HK-2 (cell line): ENCODE data around the gene CNOT8.
"Not testable (repeated sequence)": the region's sequence is repeated elsewhere in the genome, so short reads cannot be mapped to it uniquely, and the experiment has no call there.

Experiments used
- DNase-seq: peaks from one replicate; pipeline ENCODE4 v3.0.0-alpha.2; 2018; ENCODE audit not compliant: unreplicated experiment

The CNOT8 gene

DNA sequence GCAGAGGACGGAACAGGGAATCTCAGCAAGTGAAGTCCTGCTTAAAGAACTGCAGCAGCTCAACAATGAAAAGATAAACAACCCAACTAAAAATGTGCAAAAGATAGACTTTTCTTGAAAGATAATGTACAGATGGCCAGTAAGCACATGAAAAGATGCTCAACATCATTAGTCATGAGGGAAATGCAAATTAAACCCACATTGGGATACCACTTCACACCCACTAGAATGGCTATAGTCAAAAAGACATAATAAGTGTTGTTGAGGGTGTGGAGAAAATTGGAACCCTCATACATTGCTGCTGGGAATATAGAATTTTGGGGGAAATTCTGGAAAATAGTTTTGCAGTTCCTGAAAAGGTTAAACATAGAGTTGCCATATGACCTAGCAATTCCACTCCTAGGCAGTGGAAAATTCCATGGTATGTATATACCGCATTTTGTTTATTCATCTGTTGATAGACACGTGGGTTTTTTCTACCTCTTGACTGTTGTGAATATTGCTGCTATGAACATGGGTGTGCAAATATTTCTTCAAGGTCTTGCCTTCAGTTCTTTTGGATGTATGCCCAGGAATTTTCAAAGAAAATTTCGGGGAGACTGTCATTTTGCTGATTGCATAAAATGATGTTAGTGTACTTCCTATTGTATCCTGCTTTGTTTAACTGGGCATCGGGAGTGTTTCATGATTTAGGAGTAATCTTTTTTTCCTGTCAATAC is 7.2 kb downstream of the CNOT8 start:
- DNase-seq, result no peak

DNA sequence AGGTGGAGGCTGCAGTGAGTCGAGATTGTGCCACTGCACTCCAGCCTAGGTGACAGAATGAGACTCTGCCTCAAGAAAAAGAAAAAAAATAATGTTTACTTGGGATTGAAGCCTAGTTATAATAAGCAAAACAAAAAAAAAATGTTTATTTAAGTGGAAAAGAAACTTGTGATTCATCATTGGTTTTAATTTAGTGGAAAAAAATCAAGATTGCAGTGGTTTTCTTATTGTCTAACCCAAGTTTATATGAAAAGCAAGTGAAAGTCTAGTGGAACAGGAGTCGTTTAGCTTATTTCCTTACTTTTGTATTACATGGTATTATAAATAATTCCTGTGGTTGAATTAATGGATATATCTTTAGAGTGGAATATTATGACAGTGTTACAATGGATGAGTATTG is 8.4 kb downstream of the CNOT8 start:
- DNase-seq, result no peak

DNA sequence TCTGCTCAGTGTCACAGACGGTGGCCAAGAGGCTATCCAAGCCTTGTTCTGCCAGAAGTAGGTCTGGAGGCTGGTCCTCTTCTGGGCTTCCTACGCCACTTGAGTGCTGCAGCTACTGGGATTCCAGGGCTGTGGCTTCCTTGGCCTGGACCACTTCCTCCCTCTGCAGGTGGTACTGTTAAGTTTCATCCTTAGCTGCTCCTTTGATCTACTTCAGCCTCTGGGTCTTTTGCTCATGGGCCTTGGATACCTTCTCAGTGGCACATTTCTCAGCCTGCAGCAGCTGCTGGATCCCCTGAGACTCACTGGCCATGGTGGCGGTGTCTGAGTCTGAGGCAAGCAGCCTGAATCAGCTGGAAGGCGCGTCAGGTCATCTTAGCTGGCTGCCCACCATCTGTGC is 10.3 kb downstream of the CNOT8 start:
- no peak for DNase-seq

DNA sequence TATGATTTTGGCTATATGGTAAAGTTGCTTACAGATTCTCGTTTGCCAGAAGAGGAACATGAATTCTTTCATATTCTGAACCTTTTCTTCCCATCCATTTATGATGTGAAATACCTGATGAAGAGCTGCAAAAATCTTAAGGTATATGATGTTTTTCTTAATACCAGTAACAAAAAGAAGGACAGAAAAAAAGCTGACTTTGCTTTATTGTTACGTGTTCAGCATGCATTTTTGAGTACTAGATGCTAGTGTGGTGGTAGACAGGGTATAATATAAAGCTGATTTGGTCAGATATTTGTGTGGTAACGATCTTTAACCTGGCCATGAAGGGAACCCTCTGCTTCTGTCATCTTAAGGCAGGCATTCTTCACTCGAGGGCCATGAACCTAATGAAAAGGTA is 13.3 kb downstream of the CNOT8 start:
- no peak for DNase-seq

DNA sequence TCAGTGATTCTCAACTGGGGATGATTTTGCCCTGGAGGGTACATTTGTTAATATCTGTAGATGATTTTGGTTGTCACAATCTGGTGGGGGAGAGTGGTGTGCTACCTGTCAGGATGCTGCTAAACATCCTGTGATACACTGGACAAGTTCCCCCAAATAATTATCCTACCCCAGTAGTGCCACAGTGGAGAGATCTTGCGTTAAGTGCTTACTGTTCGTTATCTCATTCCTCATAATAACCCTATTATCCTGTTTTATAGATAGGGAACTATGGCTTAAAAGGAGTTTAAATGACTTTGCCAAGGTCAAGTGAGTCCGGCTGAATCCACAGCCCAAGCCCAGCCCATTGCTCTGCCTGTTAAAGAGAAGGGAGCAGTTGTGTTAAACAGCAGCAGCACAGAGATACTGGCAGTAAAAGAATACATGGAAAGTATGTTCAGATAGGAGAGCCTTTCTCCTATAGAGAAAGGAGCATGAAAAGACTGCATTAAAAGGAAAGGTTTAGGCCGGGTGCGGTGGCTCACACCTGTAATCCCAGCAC is 15.4 kb downstream of the CNOT8 start:
- DNase-seq, result no peak

DNA sequence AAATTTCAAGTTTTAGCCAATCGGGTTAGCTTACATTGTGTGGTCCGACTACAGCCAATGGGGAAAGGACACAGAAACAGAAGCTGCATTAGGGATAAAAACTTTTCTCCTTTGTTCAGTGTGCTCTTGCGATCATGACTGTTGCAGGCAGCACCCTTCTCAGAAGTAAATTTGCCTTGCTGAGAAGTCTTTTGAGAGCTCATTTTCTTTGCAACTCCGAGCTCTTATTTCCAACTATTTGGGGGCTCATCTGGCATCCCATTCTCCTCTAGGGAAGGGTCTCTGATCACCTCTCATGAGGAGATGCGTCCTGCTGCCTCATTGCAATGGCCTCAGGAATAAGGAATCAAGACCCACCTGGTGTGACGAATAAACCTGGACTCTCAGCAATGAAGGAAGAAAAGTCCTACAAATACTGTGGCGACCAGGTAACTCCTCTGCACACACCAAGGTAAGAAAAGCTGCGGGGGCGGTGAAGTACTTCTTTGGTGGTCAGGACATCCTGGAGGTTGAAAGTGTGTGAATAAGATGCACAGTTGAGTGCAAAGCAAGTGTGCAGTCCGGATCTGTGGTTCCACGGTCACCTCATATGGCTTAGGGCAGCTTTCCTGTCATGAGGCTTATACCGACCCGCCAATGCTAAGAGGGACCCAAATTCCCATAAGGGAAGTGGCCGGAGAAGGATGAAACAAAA is 20.4 kb downstream of the CNOT8 start:
- no peak for DNase-seq

DNA sequence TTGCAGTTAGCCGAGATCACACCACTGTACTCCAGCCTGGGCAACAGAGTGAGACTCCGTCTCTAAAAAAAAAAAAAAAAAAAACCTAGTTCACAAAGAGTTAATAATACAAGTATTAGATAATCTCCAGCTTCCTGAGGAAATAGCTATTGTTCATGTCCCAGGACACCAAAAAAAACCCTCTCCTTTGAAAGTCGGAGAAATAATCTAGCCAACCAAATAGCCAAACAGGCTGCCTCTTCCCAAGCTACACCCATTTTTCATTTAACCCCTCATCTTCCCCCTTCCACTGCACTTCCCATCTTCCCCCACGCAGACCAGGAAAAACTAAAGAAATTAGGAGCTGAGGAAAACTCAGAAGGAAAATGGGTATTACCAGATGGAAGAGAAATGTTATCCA is 23.6 kb downstream of the CNOT8 start:
- no peak for DNase-seq

DNA sequence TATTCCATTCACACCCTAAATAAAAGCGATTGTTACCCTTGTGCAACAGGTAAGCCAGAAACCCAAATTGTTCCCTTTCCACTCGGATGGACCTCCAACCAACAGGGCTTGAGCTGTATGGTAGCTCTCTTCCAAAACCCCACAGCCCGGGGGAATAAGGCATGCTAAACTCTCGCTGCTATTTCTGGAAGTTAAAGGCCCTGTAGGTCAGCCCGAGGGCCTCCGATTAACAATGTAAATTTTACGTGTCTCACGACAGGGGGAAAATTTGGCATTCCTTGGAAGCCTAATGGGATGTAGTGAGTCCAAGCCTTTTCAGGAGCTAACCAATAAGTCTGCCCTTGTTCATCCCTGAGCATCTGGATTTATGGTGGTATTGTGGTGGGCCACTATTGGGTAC is 26.0 kb downstream of the CNOT8 start:
- no peak for DNase-seq

DNA sequence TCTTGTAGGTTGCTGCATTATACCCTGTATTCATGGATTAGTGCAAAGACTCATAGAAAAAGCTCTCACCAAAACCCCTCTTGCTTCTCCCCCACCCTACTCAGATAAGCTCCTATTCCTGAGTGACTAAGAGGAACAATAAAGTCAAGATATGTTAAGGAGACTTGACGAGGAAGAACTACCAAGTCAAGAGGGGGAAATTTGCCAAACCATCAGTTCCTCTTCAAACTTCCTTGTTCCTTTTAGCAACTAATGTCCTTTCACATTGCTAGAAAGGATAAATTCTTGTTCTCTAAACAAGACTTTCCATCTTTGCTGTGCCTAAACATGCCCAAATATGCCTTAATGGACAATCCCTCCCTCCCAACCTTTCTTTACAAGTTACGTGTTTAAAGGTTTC is 27.0 kb downstream of the CNOT8 start:
- DNase-seq, result no peak

DNA sequence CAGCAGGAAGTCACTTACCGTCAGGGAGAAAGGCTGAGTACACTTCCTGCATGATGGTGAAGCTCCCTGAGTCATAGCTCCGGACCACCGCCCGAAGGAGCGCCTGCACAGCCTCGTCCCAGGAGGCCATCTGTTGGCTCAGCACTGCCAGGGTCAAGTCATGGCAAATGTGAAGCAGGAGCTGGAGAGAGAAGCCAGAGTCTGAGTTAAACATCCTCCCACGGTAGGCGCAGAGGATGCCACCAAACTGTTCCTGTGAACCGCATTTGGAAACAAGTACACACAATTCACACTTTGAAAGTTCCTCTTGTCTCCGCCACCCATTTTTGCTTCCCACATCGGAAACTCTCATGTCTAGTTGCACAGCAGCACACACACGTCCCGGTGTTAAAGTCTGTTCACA is 33.9 kb downstream of the CNOT8 start:
- no peak for DNase-seq

DNA sequence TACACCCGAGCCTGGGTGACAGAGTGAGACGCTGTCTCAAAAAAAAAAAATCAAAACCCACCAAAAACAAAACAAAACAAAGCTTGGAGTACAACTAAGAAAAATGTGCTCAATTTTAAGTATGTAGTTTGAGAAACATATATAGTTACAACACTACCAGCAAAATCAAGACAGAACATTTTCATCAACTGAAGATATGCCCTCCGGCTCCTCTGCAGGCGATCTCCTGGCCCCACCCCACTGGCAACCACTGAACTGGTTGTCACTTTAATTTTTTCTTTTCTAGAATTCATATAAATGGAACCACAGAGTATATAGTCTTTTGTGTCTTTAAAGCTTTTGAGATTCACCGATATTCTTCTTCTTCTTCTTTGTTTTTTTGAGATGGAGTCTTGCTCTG is 35.0 kb downstream of the CNOT8 start:
- DNase-seq, result no peak

DNA sequence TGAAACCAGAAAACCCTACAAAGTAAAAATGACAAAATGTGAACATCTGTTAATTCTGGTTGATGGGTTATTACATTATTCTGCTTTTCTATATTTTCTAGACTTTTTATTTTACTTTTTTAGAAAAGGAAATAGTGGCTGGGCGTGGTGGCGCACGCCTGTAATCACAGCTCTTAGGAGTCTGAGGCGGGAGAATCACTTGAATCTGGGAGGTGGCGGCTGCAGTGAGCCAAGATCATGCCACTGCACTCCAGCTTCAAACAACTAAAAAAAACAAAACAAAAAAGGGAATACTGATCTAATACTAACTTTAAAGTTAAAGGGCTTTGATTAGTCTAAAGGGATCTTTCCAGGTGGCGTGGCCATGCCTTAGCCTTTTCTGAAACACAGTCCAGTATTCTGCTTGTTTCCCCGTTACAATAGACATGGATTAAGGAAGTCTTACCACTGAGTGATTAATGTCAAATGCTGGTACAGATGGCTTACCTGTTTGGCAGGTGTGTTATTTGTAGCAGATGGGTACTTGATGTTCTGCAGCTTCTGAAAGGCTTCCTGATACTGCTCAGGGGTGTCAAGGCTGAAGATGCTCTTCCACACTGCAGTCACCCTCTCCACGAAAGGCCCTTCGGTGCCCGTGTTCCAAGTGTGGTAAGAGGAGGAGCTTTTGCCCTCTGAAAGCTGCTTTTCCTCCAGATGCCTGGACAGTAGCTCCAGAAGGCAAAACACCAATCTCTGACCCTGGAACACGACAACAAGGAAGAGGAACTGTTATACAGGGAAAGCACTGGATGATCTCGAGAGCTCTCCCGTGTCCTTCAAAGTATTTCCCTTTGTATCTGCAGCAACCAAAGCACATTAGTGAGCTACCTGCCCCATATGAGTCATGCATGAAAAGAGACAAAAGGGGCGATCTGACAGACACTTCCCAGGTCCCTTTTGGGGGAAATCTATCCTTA is 37.5 kb downstream of the CNOT8 start:
- no peak for DNase-seq

DNA sequence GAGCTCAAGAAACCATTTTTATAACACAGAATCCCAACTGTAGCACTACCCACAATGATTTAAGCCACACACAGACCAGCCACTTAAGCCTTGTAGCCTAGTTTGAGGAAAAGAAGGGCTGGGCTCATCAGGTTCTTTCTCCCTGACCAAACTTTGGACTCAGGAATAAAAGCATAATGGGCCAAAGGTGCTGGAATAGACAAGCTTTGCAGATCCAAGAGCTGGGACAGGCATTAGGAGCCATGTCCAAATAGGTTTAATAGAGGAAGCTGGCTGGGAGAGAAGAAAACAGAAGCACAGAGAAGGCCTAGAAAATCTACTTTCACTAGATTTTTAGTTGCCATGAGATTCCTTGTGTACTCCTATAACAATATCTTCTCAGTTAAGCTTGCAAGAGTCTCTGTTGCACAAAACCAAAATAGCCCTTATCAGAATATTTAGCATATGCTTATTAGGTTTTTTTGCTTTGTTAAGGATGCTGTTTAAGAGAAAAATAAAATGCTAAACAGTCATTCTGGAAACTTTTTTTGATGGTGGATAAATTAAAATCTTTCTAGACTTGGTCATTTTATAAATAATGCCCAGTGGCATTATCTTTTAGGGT is 38.2 kb downstream of the CNOT8 start:
- no peak for DNase-seq

DNA sequence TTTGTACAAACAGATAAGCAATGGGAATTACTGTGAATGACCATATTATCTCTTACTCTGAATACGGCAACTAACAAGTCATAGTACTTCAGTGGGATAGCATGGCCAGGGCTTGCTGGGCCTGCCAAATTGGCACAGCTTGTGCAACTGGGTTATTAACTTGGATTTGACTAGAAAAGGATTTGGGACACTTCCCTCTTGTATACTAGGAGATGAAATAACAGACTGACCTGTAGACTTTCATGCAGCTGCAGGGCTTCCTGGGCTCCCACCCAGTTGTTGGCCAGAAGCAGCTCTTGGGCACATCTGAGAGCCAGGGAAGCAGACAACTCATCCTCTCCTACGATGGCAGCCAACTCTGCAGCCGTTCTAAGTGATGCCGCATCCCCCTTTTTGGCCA is 39.8 kb downstream of the CNOT8 start:
- DNase-seq, result no peak

DNA sequence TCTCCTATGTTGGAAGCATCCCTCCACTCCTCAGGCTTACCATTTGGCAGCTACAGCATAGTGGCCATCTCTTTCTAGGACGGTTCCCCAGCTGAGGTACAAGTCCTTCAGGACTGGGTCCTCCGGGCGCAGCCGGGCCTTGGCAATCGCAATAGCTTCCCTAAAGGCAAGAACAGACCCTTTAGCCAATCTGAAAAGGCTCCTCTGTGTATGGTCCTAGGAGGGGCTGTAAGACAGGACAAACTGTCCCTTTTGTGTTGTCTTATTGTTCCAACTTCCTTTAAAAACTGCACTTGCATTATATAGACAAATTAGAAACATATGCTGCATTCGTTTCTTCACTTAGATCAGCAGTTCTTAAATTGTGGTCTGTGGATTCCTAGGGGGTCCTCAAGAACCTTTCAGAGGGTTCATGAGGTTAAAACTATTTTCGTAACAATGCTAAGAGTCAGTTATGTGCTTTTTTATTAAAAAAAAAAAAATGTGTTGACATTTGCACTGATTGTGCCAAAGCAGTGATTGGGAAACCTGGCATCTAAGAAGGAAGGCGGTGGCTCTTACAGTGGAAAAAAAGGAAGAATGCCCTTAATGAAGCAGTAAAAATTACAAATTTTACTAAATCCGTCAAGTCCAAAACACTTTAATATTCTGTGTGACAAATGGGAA is 40.9 kb downstream of the CNOT8 start:
- no peak for DNase-seq

DNA sequence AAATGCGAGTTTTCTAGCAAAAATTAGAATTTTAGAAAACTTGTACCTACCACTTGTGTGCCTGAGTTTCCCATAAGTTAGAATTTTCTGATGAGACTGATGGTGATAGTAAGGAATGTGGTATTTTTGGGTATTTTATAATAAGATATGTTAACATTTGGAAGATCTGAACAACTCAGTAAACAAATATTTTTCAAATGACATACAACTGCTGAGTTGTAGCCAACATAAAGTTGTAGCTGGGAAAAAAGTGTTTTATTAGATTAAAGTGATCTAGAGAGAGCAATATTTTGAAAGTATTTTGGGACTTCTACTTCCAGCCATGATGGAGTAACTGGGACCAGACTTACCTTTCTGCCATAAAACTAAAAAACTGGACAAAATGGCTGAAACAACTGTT is 41.6 kb downstream of the CNOT8 start:
- no peak for DNase-seq

DNA sequence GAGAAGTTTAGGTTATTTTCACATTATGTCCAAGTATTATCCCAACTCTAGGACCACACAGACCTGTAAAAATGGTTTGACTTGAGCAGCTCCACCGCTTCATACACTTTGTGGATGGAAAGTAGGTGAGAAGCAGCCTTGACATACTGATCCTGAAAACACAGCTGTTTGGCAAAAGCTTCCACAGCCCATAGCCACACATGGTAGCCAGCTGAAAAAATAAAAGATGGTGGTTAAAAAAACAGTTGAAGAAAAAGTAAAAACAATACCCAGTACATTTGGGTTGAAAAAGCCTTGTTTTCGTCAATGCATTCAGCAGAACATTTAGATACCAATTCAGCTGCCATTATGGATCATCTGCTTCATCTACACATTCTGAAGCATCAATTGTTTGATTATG is 42.8 kb downstream of the CNOT8 start:
- no peak for DNase-seq

DNA sequence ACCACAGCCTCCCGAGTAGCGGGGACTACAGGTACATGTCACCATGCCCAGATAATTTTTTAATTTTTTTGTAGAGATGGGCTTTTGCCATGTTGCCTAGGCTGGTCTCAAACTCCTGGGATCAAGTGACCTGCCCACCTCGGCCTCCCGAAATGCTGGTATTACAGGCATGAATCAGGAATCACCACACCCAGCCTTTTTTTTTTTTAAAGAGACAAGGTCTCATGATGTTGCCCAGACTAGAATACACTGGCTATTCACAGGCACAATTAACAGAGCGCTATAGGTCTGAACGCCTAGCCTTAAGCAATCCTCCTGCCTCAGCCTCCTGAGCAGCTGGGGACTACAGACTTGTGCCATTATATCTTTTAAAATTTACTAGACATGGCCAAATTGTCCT is 43.5 kb downstream of the CNOT8 start:
- DNase-seq, result no peak

DNA sequence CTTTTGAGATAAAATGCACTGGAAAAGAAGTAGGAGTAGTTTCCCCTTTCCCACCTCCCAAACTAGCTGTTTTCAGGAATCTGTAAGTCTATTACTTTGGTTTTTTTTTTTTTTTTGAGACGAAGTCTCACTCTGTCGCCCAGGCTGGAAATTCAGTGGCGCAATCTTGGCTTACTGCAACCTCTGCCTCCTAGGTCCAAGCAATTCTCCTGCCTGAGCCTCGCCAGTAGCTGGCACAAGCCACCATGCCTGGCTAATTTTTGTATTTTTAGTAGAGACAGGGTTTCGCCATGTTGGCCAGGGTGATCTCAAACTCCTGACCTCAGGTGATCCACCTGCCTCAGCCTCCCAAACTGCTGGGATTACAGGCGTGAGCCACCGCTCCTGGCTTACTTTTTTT is 47.2 kb downstream of the CNOT8 start:
- DNase-seq, result not testable (repeated sequence)

DNA sequence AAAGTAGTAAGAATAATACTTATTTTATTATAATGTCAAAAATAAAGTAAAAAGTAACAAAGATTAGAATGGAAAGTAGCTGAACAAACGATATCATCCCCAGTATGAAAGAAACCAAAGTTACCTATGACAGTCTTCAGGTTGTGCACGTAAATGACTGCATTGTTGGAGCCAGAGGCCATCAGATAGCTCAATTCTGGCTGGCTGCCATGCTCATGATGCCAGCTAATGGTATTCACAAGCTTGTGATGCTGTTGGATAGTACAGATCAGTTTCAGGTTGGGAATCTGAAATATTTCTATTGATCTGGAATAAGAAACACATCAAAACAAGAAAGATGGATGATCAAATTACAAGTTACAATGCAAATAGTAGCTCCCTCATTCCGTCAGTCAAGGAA is 58.4 kb downstream of the CNOT8 start:
- no peak for DNase-seq

DNA sequence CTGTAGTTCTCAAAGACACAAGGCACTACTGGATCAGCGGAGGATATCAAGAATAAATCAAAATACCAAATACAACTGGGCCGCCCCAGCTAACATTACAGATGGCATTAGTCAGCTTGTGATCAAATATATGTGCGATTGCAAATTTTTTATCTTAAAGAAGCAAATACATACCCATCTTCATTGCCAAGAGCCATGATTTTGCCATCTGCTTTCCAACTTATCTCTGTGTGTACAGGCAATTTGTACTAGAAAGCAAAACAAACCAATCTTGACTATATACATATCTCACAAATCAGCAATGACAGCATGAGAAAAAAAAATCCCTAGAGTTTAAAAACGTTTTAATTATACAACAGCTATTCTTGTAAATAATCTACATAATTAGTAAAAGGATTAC is 59.3 kb downstream of the CNOT8 start:
- DNase-seq, result no peak
